Natural killer cell (primary cell): ENCODE data around the gene LCE1A. TPM values are rescaled to one million over a fixed set of nuclear protein-coding genes. Genes with fewer than 3 reads are reported as not detected.

Experiments used
- ATAC-seq, 3 donors: fragments of 150-1000 bp in 2 of 3; fragments of 200-7000 bp in 1 of 3; cut with Tn5 transposase; 1 replicate in 1 of 3; 2 replicates in 2 of 3; pipeline ENCODE4 v1.10.0; 2021; ENCODE audit warnings: mild to moderate bottlenecking in 2 of 3, moderate library complexity in 2 of 3
- DNase-seq, 2 donors: peaks; one replicate each; pipeline versions ENCODE4 v3.0.0 to v3.0.0-alpha.2; 2013 to 2021; ENCODE audit warnings: mixed read lengths in 1 of 2
- H3K27ac ChIP-seq: one replicate; pipeline ENCODE4 v1.5.1; 2013; ENCODE audit warnings: mild to moderate bottlenecking, low read length
- H3K27me3 ChIP-seq: one replicate; pipeline ENCODE4 v1.6.1; 2013; ENCODE audit warnings: low read length; ENCODE audit not compliant: control insufficient read depth, insufficient read depth
- H3K36me3 ChIP-seq: one replicate; pipeline ENCODE4 v1.6.1; 2013; ENCODE audit warnings: low read length; ENCODE audit not compliant: control insufficient read depth, insufficient read depth
- H3K4me1 ChIP-seq: one replicate; pipeline ENCODE4 v1.6.1; 2013; ENCODE audit warnings: low read length; ENCODE audit not compliant: control insufficient read depth, insufficient read depth
- H3K4me3 ChIP-seq: one replicate; pipeline ENCODE4 v1.5.1; 2013; ENCODE audit warnings: low read length
- H3K9me3 ChIP-seq: one replicate; pipeline ENCODE4 v1.6.1; 2013; ENCODE audit warnings: low read length; ENCODE audit not compliant: control insufficient read depth, insufficient read depth
- H3K27ac Mint-ChIP-seq, 2 donors: one replicate each; pipeline ENCODE4 v1.8.0; 2022; ENCODE audit warnings: mild to moderate bottlenecking in 2 of 2, mixed read lengths in 2 of 2, moderate library complexity in 1 of 2
- H3K27me3 Mint-ChIP-seq, 2 donors: one replicate each; pipeline ENCODE4 v1.8.0; 2022; ENCODE audit warnings: low read depth in 2 of 2, mixed read lengths in 2 of 2
- H3K36me3 Mint-ChIP-seq: one replicate; pipeline ENCODE4 v1.8.0; 2022; ENCODE audit warnings: mixed read lengths
- H3K4me1 Mint-ChIP-seq, 2 donors: one replicate each; pipeline ENCODE4 v1.8.0; 2022; ENCODE audit warnings: mixed read lengths in 2 of 2
- H3K4me3 Mint-ChIP-seq: one replicate; pipeline ENCODE4 v1.8.0; 2022; ENCODE audit warnings: mild to moderate bottlenecking, moderate library complexity, mixed read lengths
- H3K9me3 Mint-ChIP-seq, 2 donors: one replicate each; pipeline ENCODE4 v1.8.0; 2022; ENCODE audit warnings: mixed read lengths in 2 of 2
- CTCF ChIP-seq: fragments of 200-600 bp; IDR thresholded peaks from one replicate; pipeline ENCODE4 v1.8.0; 2022; ENCODE audit warnings: antibody characterized with exemption
- WGBS: methylation state at CpG from one replicate; pipeline ENCODE4 v1.1.7; 2013; ENCODE audit warnings: missing lambda C conversion rate; ENCODE audit not compliant: insufficient coverage; 5-methylcytosine and 5-hydroxymethylcytosine counted together
- intact Hi-C: fragments of 100-400 bp; cut with micrococcal nuclease; formaldehyde crosslinking; loops from one replicate; pipeline ENCODE4 v1.14.2; 2022
- total RNA-seq, 4 donors: library from RNA; stranded (reverse); fragments of 120-200 nt in 1 of 4; gene quantifications; one replicate each; pipeline versions ENCODE4 v1.2.3 to v1.2.4, GENCODE V29; 2013 to 2022

Gene LCE1A
- total RNA-seq, 3 donors from 2014 or later (not counting 1 experiment from before 2014, with no cell fraction given) = not detected

- ATAC-seq (no peak), DNase-seq (no peak)
- H3K4me3 Mint-ChIP-seq = no peak overlapping the region
- H3K9me3 Mint-ChIP-seq = no peaks in the 10 kb centered on the region
- H3K36me3 ChIP-seq = no peaks in the 10 kb centered on the region
- 79% methylated on average over 4 of the region's 4 CpGs for WGBS
- no peaks in the 10 kb centered on the region for H3K36me3 Mint-ChIP-seq
- no peak overlapping the region for H3K27ac ChIP-seq
- no peaks in the 10 kb centered on the region for H3K27me3 ChIP-seq
- no peaks in the 10 kb centered on the region for H3K4me1 Mint-ChIP-seq
- H3K27me3 Mint-ChIP-seq = peaks cover 8 to 13% of the 10 kb centered on the region in 2 donors
- H3K9me3 ChIP-seq = no peaks in the 10 kb centered on the region
- TF ChIP-seq CTCF = no peak
- H3K4me3 ChIP-seq = no peak overlapping the region
- H3K4me1 ChIP-seq = no peaks in the 10 kb centered on the region
- H3K27ac Mint-ChIP-seq = no peak overlapping the region
- intact Hi-C loops = no loop called here
Observed at GRCh38 chr1:152861374-152861773, 34.1 kb downstream of the LCE1A start.

GRCh38 chr1:152864443-152864842, 37.2 kb downstream of the LCE1A start:
- no peak for DNase-seq
- Histone ChIP-seq H3K27me3 (no peaks in the 10 kb centered on the region), H3K4me3 (no peak overlapping the region), H3K27ac (no peak overlapping the region), H3K4me1 (no peaks in the 10 kb centered on the region), H3K36me3 (no peaks in the 10 kb centered on the region), H3K9me3 (no peaks in the 10 kb centered on the region)
- H3K36me3 Mint-ChIP-seq = no peaks in the 10 kb centered on the region
- no peaks in the 10 kb centered on the region for H3K9me3 Mint-ChIP-seq
- H3K4me3 Mint-ChIP-seq = no peak overlapping the region
- TF ChIP-seq CTCF = no peak
- no peak overlapping the region for H3K27ac Mint-ChIP-seq
- no peak for ATAC-seq
- intact Hi-C loops = no loop called here
- H3K4me1 Mint-ChIP-seq = no peaks in the 10 kb centered on the region
- peaks cover 0 to 5% of the 10 kb centered on the region in 2 donors for H3K27me3 Mint-ChIP-seq

- H3K9me3 Mint-ChIP-seq = no peaks in the 10 kb centered on the region
Observed at GRCh38 chr1:152866321-152866720, 39.0 kb downstream of the LCE1A start.

More at GRCh38 chr1:152866321-152866720, 39.0 kb downstream of the LCE1A start:
- no peak overlapping the region for H3K4me3 Mint-ChIP-seq
- no peak for TF ChIP-seq CTCF
- intact Hi-C loops = no loop called here
- no peak for ATAC-seq
- Histone ChIP-seq H3K36me3 (no peaks in the 10 kb centered on the region), H3K4me1 (no peaks in the 10 kb centered on the region), H3K27me3 (no peaks in the 10 kb centered on the region), H3K27ac (no peak overlapping the region), H3K9me3 (no peaks in the 10 kb centered on the region), H3K4me3 (no peak overlapping the region)
- no peak for DNase-seq
- no peaks in the 10 kb centered on the region for H3K36me3 Mint-ChIP-seq
- no peaks in the 10 kb centered on the region for H3K4me1 Mint-ChIP-seq
- H3K27ac Mint-ChIP-seq = no peak overlapping the region
- WGBS = 71% methylated on average over 2 of the region's 2 CpGs
- H3K27me3 Mint-ChIP-seq = peaks cover 0 to 3% of the 10 kb centered on the region in 2 donors
